GM23248 (cell line): ENCODE data around the gene ID1. TPM values are rescaled to one million over a fixed set of nuclear protein-coding genes. Genes with fewer than 3 reads are reported as not detected.
"Not testable (repeated sequence)": the region's sequence is repeated elsewhere in the genome, so short reads cannot be mapped to it uniquely, and the experiment has no call there.

Source experiments
- DNase-seq: peaks from one replicate; pipeline ENCODE4 v3.0.0-alpha.2; 2015
- H2AFZ ChIP-seq: fragments of 200-600 bp; sonication (generic); 2 replicates; pipeline ENCODE4 v1.6.1; 2016; ENCODE audit warnings: antibody characterized with exemption
- H3F3A ChIP-seq: fragments of 200-600 bp; sonication (generic); 2 replicates; pipeline ENCODE4 v1.6.1; 2016; ENCODE audit warnings: mild to moderate bottlenecking, antibody characterized with exemption, mixed run types; ENCODE audit not compliant: insufficient read depth
- H3K27ac ChIP-seq: fragments of 200-600 bp; sonication (generic); 2 replicates; pipeline ENCODE4 v1.5.1; 2016; ENCODE audit warnings: mild to moderate bottlenecking
- H3K27me3 ChIP-seq: fragments of 200-600 bp; sonication (generic); replicated peaks from 2 replicates; pipeline ENCODE4 v1.6.1; 2016; ENCODE audit warnings: mild to moderate bottlenecking; ENCODE audit not compliant: insufficient read depth
- H3K36me3 ChIP-seq: fragments of 200-600 bp; sonication (generic); 2 replicates; pipeline ENCODE4 v1.6.1; 2016; ENCODE audit warnings: low read depth, mild to moderate bottlenecking
- H3K4me1 ChIP-seq: fragments of 200-600 bp; sonication (generic); 2 replicates; pipeline ENCODE4 v1.6.1; 2016; ENCODE audit warnings: mild to moderate bottlenecking; ENCODE audit not compliant: insufficient read depth
- H3K4me2 ChIP-seq: fragments of 200-600 bp; sonication (generic); one replicate; pipeline ENCODE4 v1.6.1; 2016; ENCODE audit warnings: mild to moderate bottlenecking; ENCODE audit not compliant: unreplicated experiment
- H3K4me3 ChIP-seq: fragments of 200-600 bp; sonication (generic); 2 replicates; pipeline ENCODE4 v1.5.1; 2016; ENCODE audit warnings: mild to moderate bottlenecking
- H3K79me2 ChIP-seq: fragments of 200-600 bp; sonication (generic); 2 replicates; pipeline ENCODE4 v1.6.1; 2016; ENCODE audit warnings: mild to moderate bottlenecking; ENCODE audit not compliant: insufficient read depth
- H3K9ac ChIP-seq: fragments of 200-600 bp; sonication (generic); 2 replicates; pipeline ENCODE4 v1.6.1; 2016; ENCODE audit warnings: mild to moderate bottlenecking
- H3K9me2 ChIP-seq: fragments of 200-600 bp; sonication (generic); 2 replicates; pipeline ENCODE4 v1.6.1; 2016; ENCODE audit warnings: mixed run types, mild to moderate bottlenecking, moderate library complexity; ENCODE audit not compliant: insufficient read depth
- H3K9me3 ChIP-seq: fragments of 200-600 bp; sonication (generic); one replicate; pipeline ENCODE4 v1.6.1; 2017; ENCODE audit warnings: low read depth
- H4K20me1 ChIP-seq: fragments of 200-600 bp; sonication (generic); 2 replicates; pipeline ENCODE4 v1.6.0; 2016; ENCODE audit not compliant: insufficient read depth
- EZH2 ChIP-seq: fragments of 200-600 bp; sonication (generic); IDR thresholded peaks from 2 replicates; pipeline ENCODE4 v1.6.1; 2018; ENCODE audit warnings: antibody characterized with exemption, mild to moderate bottlenecking; ENCODE audit not compliant: insufficient read depth, poor library complexity, severe bottlenecking
- EZH2phosphoT487 ChIP-seq: fragments of 200-600 bp; sonication (generic); IDR thresholded peaks from 2 replicates; pipeline ENCODE4 v1.6.1; 2018; ENCODE audit warnings: antibody characterized with exemption, moderate library complexity, mild to moderate bottlenecking, low read depth; ENCODE audit not compliant: insufficient read depth
- WGBS, 2 experiments: methylation state at CpG; one replicate each; pipeline ENCODE4 v1.1.6; 2015 to 2017; ENCODE audit warnings: low lambda C conversion rate in 2 of 2, low coverage in 1 of 2; ENCODE audit errors: missing lambda C conversion rate in 2 of 2; 5-methylcytosine and 5-hydroxymethylcytosine counted together
- in situ Hi-C: fragments of 300-500 bp; cut with MboI; formaldehyde crosslinking; loops from 2 replicates; pipeline ENCODE4 v1.15.0; 2020
- polyA plus RNA-seq: library from polyadenylated mRNA; unstranded; fragments of >200 nt; fragmentation: Nextera tagmentation; extraction: Ambion mirVana; gene quantifications from 2 replicates; pipeline ENCODE4 v1.2.1, GENCODE V29; 2016
- total RNA-seq: library from RNA; depleted of rRNA; stranded (reverse); fragments of >200 nt; shearing (Covaris generic); gene quantifications from 2 replicates; pipeline ENCODE4 v1.2.3, GENCODE V29; 2014

Gene ID1
- total and polyA plus RNA-seq, 2 experiments from 2014 or later = 248 to 780 TPM

GRCh38 chr20:31615416-31615815 is 10.3 kb downstream of the ID1 start:
- H3K4me1 ChIP-seq = peaks cover 6% of the 10 kb centered on the region
- H3K4me2 ChIP-seq = no peak overlapping the region
- no peaks in the 10 kb centered on the region for H3K9me3 ChIP-seq
- H3F3A ChIP-seq = peaks cover 11% of the 10 kb centered on the region
- H3K27me3 ChIP-seq = no peaks in the 10 kb centered on the region
- H3K36me3 ChIP-seq = no peaks in the 10 kb centered on the region
- DNase-seq = no peak
- in situ Hi-C loops = no loop called here
- no peaks in the 10 kb centered on the region for H4K20me1 ChIP-seq
- no peak overlapping the region for H2AFZ ChIP-seq
- H3K4me3 ChIP-seq = no peak overlapping the region
- no peak overlapping the region for H3K9ac ChIP-seq
- no peaks in the 10 kb centered on the region for H3K79me2 ChIP-seq
- no peaks in the 10 kb centered on the region for H3K9me2 ChIP-seq
- WGBS, 2 experiments = 84 to 86% methylated on average over 8 of the region's 8 CpGs
- no peak overlapping the region for H3K27ac ChIP-seq
- no peak for TF ChIP-seq EZH2
- no peak for TF ChIP-seq EZH2phosphoT487

DNA sequence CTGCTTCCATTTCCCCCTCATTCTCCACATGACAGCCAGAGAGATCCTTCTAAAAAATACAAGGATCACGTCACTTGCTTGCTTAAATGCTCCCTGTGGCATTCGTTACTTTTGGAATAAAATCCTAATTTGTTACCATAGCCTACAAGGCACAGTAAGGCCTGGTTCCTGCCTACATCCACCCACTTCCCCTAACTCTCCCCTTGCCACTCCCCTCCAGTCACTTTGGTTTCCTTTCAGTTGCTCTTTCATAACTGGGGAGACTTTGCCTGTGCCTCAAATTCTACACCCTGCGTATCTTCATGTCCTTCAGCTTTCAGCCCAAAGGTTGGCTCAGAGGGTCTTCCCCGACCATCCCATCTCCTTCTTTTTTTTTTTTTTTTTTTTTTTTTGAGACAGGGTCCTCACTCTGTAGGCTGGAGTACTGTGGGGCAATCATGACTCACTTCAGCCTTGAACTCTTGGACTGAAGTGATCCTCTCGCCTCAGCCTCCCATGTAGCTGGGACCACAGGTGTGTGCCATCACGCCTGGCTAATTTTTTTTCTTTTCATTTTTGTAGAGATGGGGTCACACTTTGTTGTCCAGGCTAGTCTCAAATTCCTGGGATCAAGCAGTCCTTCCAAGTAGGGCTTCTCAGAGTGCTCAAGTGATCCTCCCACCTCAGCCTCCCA is 12.5 kb downstream of the ID1 start:
- no peaks in the 10 kb centered on the region for H3K79me2 ChIP-seq
- H3F3A ChIP-seq = no peaks in the 10 kb centered on the region
- H2AFZ ChIP-seq = no peak overlapping the region
- no peaks in the 10 kb centered on the region for H3K9me2 ChIP-seq
- TF ChIP-seq EZH2phosphoT487 (no peak), EZH2 (no peak)
- in situ Hi-C loops = no loop called here
- no peaks in the 10 kb centered on the region for H4K20me1 ChIP-seq
- H3K4me1 ChIP-seq = no peaks in the 10 kb centered on the region
- H3K9ac ChIP-seq = no peak overlapping the region
- H3K4me2 ChIP-seq = no peak overlapping the region
- H3K27ac ChIP-seq = no peak overlapping the region
- H3K27me3 ChIP-seq = no peaks in the 10 kb centered on the region
- 73 to 78% methylated on average over 6 of the region's 6 CpGs for WGBS, 2 experiments
- no peaks in the 10 kb centered on the region for H3K9me3 ChIP-seq
- H3K4me3 ChIP-seq = no peak overlapping the region
- H3K36me3 ChIP-seq = no peaks in the 10 kb centered on the region
- DNase-seq = no peak

GRCh38 chr20:31620246-31620645 is 15.2 kb downstream of the ID1 start:
- no peak overlapping the region for H3K27ac ChIP-seq
- no peaks in the 10 kb centered on the region for H3K9me2 ChIP-seq
- H3F3A ChIP-seq = no peaks in the 10 kb centered on the region
- H3K9ac ChIP-seq = no peak overlapping the region
- no peaks in the 10 kb centered on the region for H4K20me1 ChIP-seq
- no peak for DNase-seq
- no peaks in the 10 kb centered on the region for H3K9me3 ChIP-seq
- in situ Hi-C loops = no loop called here
- no peak overlapping the region for H3K4me3 ChIP-seq
- TF ChIP-seq EZH2 (no peak), EZH2phosphoT487 (no peak)
- no peaks in the 10 kb centered on the region for H3K4me1 ChIP-seq
- H3K79me2 ChIP-seq = no peaks in the 10 kb centered on the region
- H2AFZ ChIP-seq = no peak overlapping the region
- no peaks in the 10 kb centered on the region for H3K36me3 ChIP-seq
- WGBS, 2 experiments = 90 to 95% methylated on average over 3 of the region's 3 CpGs
- no peak overlapping the region for H3K4me2 ChIP-seq
- no peaks in the 10 kb centered on the region for H3K27me3 ChIP-seq

GRCh38 chr20:31623123-31623505 is 18.0 kb downstream of the ID1 start:
- H3K79me2 ChIP-seq, H3K4me1 ChIP-seq, H3F3A ChIP-seq, H3K36me3 ChIP-seq, H3K4me3 ChIP-seq, in situ Hi-C loops, H3K27ac ChIP-seq, H2AFZ ChIP-seq, H3K9ac ChIP-seq, H3K27me3 ChIP-seq, H3K9me2 ChIP-seq, H4K20me1 ChIP-seq, H3K4me2 ChIP-seq, H3K9me3 ChIP-seq, DNase-seq: not testable (repeated sequence)
- 91 to 93% methylated on average over 6 of the region's 6 CpGs for WGBS, 2 experiments

GRCh38 chr20:31626534-31626933 is 21.4 kb downstream of the ID1 start:
- H3K4me1 ChIP-seq, H4K20me1 ChIP-seq, in situ Hi-C loops, H3K79me2 ChIP-seq, H3K9me3 ChIP-seq, H3K27ac ChIP-seq, H3K9me2 ChIP-seq, H3F3A ChIP-seq, H3K27me3 ChIP-seq, DNase-seq, H3K4me2 ChIP-seq, H2AFZ ChIP-seq, H3K9ac ChIP-seq, H3K4me3 ChIP-seq, H3K36me3 ChIP-seq: not testable (repeated sequence)
- WGBS, 2 experiments = 84 to 88% methylated on average over 8 of the region's 8 CpGs

- H3K9me3 ChIP-seq, H2AFZ ChIP-seq, H3K4me2 ChIP-seq, DNase-seq, H3K36me3 ChIP-seq, H3K27ac ChIP-seq, H3K9me2 ChIP-seq, H4K20me1 ChIP-seq, H3K4me3 ChIP-seq, H3K79me2 ChIP-seq, H3F3A ChIP-seq, H3K9ac ChIP-seq, H3K4me1 ChIP-seq, H3K27me3 ChIP-seq, in situ Hi-C loops: not testable (repeated sequence)
- 55 to 64% methylated on average over 2 of the region's 2 CpGs for WGBS, 2 experiments
Observed at GRCh38 chr20:31628057-31628456, 23.0 kb downstream of the ID1 start.
